Stimulated activated naive CD8-positive, alpha-beta T cell treated with anti-CD3 and anti-CD28 coated beads, Interleukin-15, Interleukin-2, amounts not matched to agents 100 ng/mL and 50 ng/mL, for 24 hours (primary cell): ENCODE results near the gene ZNF239.

ENCODE experiments used
- H3K27ac Mint-ChIP-seq: one replicate; pipeline ENCODE4 v1.8.0; 2021; ENCODE audit warnings: mild to moderate bottlenecking, mixed read lengths
- H3K27me3 Mint-ChIP-seq: one replicate; pipeline ENCODE4 v1.8.0; 2021; ENCODE audit warnings: mixed read lengths
- H3K36me3 Mint-ChIP-seq: one replicate; pipeline ENCODE4 v1.8.0; 2021; ENCODE audit warnings: low read depth, mixed read lengths
- H3K4me1 Mint-ChIP-seq: one replicate; pipeline ENCODE4 v1.8.0; 2021; ENCODE audit warnings: low read depth, mixed read lengths
- H3K4me3 Mint-ChIP-seq: one replicate; pipeline ENCODE4 v1.8.0; 2021; ENCODE audit warnings: mild to moderate bottlenecking, mixed read lengths
- H3K9me3 Mint-ChIP-seq: one replicate; pipeline ENCODE4 v1.8.0; 2021; ENCODE audit warnings: mixed read lengths

Gene ZNF239

GRCh38 chr10:43524434-43525247 lies 49.8 kb downstream of the ZNF239 start:
- no peak overlapping the region for H3K27ac Mint-ChIP-seq
- H3K36me3 Mint-ChIP-seq, result peaks cover 43% of the 10 kb centered on the region
- no peaks in the 10 kb centered on the region for H3K4me1 Mint-ChIP-seq
- peaks cover 63% of the 10 kb centered on the region for H3K9me3 Mint-ChIP-seq
- no peaks in the 10 kb centered on the region for H3K27me3 Mint-ChIP-seq
- H3K4me3 Mint-ChIP-seq, result no peak overlapping the region
